ENCODE results near the gene RIMBP2. TPM values are rescaled to one million over a fixed set of nuclear protein-coding genes. Genes with fewer than 3 reads are reported as not detected.

The RIMBP2 gene
- total RNA-seq, 1 donor from 2014 or later: 2.3 TPM

- no peak for ATAC-seq
These were observed 310.8 kb downstream of the RIMBP2 start for GRCh38 chr12:130405332-130405731.

GRCh38 chr12:130401703-130402102 lies 314.4 kb downstream of the RIMBP2 start:
- ATAC-seq: no peak

- ATAC-seq: no peak
These were observed 317.8 kb downstream of the RIMBP2 start for GRCh38 chr12:130398100-130398848.

- ATAC-seq: no peak
These were observed 319.4 kb downstream of the RIMBP2 start for GRCh38 chr12:130396667-130397066.

GRCh38 chr12:130394906-130395305 lies 321.2 kb downstream of the RIMBP2 start:
- no peak for ATAC-seq

- ATAC-seq: no peak
These were observed 324.9 kb downstream of the RIMBP2 start for GRCh38 chr12:130391186-130391585.

- no peak for ATAC-seq
These were observed 330.9 kb downstream of the RIMBP2 start for GRCh38 chr12:130385193-130385592.

GRCh38 chr12:130384234-130384633 lies 331.9 kb downstream of the RIMBP2 start:
- no peak for ATAC-seq

GRCh38 chr12:130382818-130383217 lies 333.3 kb downstream of the RIMBP2 start:
- ATAC-seq: no peak

- no peak for ATAC-seq
These were observed 340.5 kb downstream of the RIMBP2 start for GRCh38 chr12:130375296-130376287.

GRCh38 chr12:130374083-130374482 lies 342.0 kb downstream of the RIMBP2 start:
- no peak for ATAC-seq

- no peak for ATAC-seq
These were observed 343.2 kb downstream of the RIMBP2 start for GRCh38 chr12:130372936-130373335.

GRCh38 chr12:130371296-130371695 lies 344.8 kb downstream of the RIMBP2 start:
- ATAC-seq: no peak

- no peak for ATAC-seq
These were observed 346.3 kb downstream of the RIMBP2 start for GRCh38 chr12:130369816-130370215.

- no peak for ATAC-seq
These were observed 348.6 kb downstream of the RIMBP2 start for GRCh38 chr12:130367523-130367922.

GRCh38 chr12:130367003-130367402 lies 349.1 kb downstream of the RIMBP2 start:
- no peak for ATAC-seq

- ATAC-seq: no peak
These were observed 349.9 kb downstream of the RIMBP2 start for GRCh38 chr12:130366159-130366558.

- ATAC-seq: no peak
These were observed 351.5 kb downstream of the RIMBP2 start for GRCh38 chr12:130364578-130364977.

GRCh38 chr12:130362060-130362459 lies 354.0 kb downstream of the RIMBP2 start:
- no peak for ATAC-seq

- ATAC-seq: peak; percentile 80
These were observed 358.3 kb downstream of the RIMBP2 start for GRCh38 chr12:130357729-130358330.

GRCh38 chr12:130357241-130357640 lies 358.9 kb downstream of the RIMBP2 start:
- ATAC-seq: no peak

- ATAC-seq: no peak
These were observed 359.9 kb downstream of the RIMBP2 start for GRCh38 chr12:130356222-130356621.

- no peak for ATAC-seq
These were observed 361.7 kb downstream of the RIMBP2 start for GRCh38 chr12:130354407-130354806.

Measured in esophagus mucosa (tissue), 1 donor.